K562 (cell line): Measurements from ENCODE around the gene POLR3GL. TPM values are rescaled to one million over a fixed set of nuclear protein-coding genes. Genes with fewer than 3 reads are reported as not detected.

Experiments used
- ATAC-seq: fragments of 200-7000 bp; cut with Tn5 transposase; 3 replicates; pipeline ENCODE4 v1.9.1; 2020; ENCODE audit warnings: moderate library complexity
- BruUV-seq: library from RNA; stranded (reverse); fragments of 400-500 nt; replicated peaks from 2 replicates; lab custom pipeline; 2021; lab: Mats Ljungman, UMichigan
- CTCF ChIA-PET: fragments of 300-600 bp; formaldehyde crosslinking; extraction: SDS; loops from one replicate; lab custom pipeline; 2021; ENCODE audit warnings: low intra/inter-chr PET ratio; lab: Yijun Ruan, JAX
- POLR2A ChIA-PET: fragments of 300-600, 350-650 bp; sonication (Branson Sonifier 250); formaldehyde crosslinking; extraction: SDS; loops from one replicate; lab custom pipeline; 2021; ENCODE audit warnings: antibody characterized with exemption, inconsistent platforms; lab: Yijun Ruan, JAX
- DNase-seq, 4 experiments: peaks; one replicate each; pipeline versions ENCODE4 v3.0.0 to v3.0.0-alpha.2; 2011 to 2018; ENCODE audit warnings: low spot score in 3 of 4, mixed read lengths in 3 of 4; ENCODE audit errors: extremely low read depth in 1 of 4
- FAIRE-seq: peaks from 2 replicates; lab custom pipeline; 2011; peaks lifted over from hg19 to GRCh38; lab: Jason Lieb, UNC
- H2AFZ ChIP-seq: 2 replicates; pipeline ENCODE4 v1.6.0; 2011; ENCODE audit warnings: low read depth, low read length, control low read depth, inconsistent platforms
- H3K27ac ChIP-seq: fragments of 200-600 bp; 3 replicates; pipeline ENCODE4 v1.8.0; 2011; ENCODE audit warnings: low read depth, mild to moderate bottlenecking, control low read depth, inconsistent platforms, low read length, moderate library complexity, mixed read lengths; ENCODE audit errors: extremely low read depth
- H3K27me3 ChIP-seq, 2 experiments: fragments of 300-600 bp in 1 of 2; 2 replicates in 1 of 2; 3 replicates in 1 of 2; pipeline versions ENCODE4 v1.6.0 to v1.8.0; 2011; ENCODE audit warnings: inconsistent platforms in 2 of 2, low read length in 2 of 2, mild to moderate bottlenecking in 1 of 2, mixed read lengths in 1 of 2, moderate library complexity in 1 of 2; ENCODE audit not compliant: control insufficient read depth in 2 of 2, insufficient read depth in 2 of 2
- H3K36me3 ChIP-seq: fragments of 300-600 bp; 3 replicates; pipeline ENCODE4 v1.8.0; 2011; ENCODE audit warnings: mild to moderate bottlenecking, low read length, inconsistent platforms; ENCODE audit not compliant: control insufficient read depth, insufficient read depth
- H3K4me1 ChIP-seq, 2 experiments: fragments of 200-600 bp in 1 of 2; replicated peaks in 1 of 2; 2 replicates in 1 of 2; 3 replicates in 1 of 2; pipeline versions ENCODE4 v1.5.1 to v1.8.0; 2011; ENCODE audit warnings: inconsistent platforms in 2 of 2, low read length in 2 of 2, mild to moderate bottlenecking in 1 of 2, mixed read lengths in 1 of 2, moderate library complexity in 1 of 2; ENCODE audit not compliant: control insufficient read depth in 2 of 2, insufficient read depth in 2 of 2
- H3K4me2 ChIP-seq: 2 replicates; pipeline ENCODE4 v1.6.1; 2011; ENCODE audit warnings: low read length, control low read depth, inconsistent platforms, mixed read lengths; ENCODE audit not compliant: insufficient read depth
- H3K4me3 ChIP-seq: fragments of 200-600 bp; sonication (generic), shearing (Covaris generic); 2 replicates; pipeline ENCODE4 v1.5.1; 2016; ENCODE audit warnings: control low read depth, inconsistent platforms
- H3K79me2 ChIP-seq: fragments of 200-600 bp; 3 replicates; pipeline ENCODE4 v1.8.0; 2011; ENCODE audit warnings: low read length, inconsistent platforms; ENCODE audit not compliant: control insufficient read depth, insufficient read depth
- H3K9ac ChIP-seq, 2 experiments: 2 replicates each; pipeline versions ENCODE4 v1.6.0 to v1.6.1; 2011; ENCODE audit warnings: low read depth in 2 of 2, low read length in 2 of 2, control low read depth in 1 of 2, inconsistent platforms in 1 of 2, mild to moderate bottlenecking in 1 of 2, mixed read lengths in 1 of 2; ENCODE audit not compliant: insufficient read depth in 1 of 2
- H3K9me1 ChIP-seq: one replicate; pipeline ENCODE4 v1.6.0; 2011; ENCODE audit warnings: inconsistent platforms, mild to moderate bottlenecking, low read length, moderate library complexity; ENCODE audit not compliant: control insufficient read depth, insufficient read depth
- H3K9me3 ChIP-seq: replicated peaks from 2 replicates; pipeline ENCODE4 v1.5.1; 2011; ENCODE audit warnings: low read depth, low read length, inconsistent platforms; ENCODE audit not compliant: control insufficient read depth, insufficient read depth
- H4K20me1 ChIP-seq: replicated peaks from 2 replicates; pipeline ENCODE4 v1.6.1; 2011; ENCODE audit warnings: low read length, inconsistent platforms, mixed read lengths; ENCODE audit not compliant: control insufficient read depth, insufficient read depth
- ARNT ChIP-seq, 2 experiments: fragments of 450-650 bp; IDR thresholded peaks; 2 replicates each; pipeline ENCODE4 v1.6.1; 2016; ENCODE audit warnings: mild to moderate bottlenecking in 1 of 2
- CCNT2 ChIP-seq: IDR thresholded peaks from 2 replicates; pipeline ENCODE4 v1.6.1; 2011; ENCODE audit warnings: borderline replicate concordance, low read depth, mild to moderate bottlenecking, moderate library complexity, mixed read lengths, low read length; ENCODE audit not compliant: insufficient read length; ENCODE audit errors: extremely low read depth
- ELF4 ChIP-seq: fragments of 450-650 bp; formaldehyde crosslinking; IDR thresholded peaks from 2 replicates; pipeline ENCODE4 v1.4.0; 2022; ENCODE audit warnings: missing genetic modification characterization
- ETV5 ChIP-seq: sonication (generic); formaldehyde crosslinking; IDR thresholded peaks from 2 replicates; pipeline ENCODE4 v1.4.0; 2020; ENCODE audit warnings: low read depth, mild to moderate bottlenecking, missing genetic modification reagents
- EWSR1 ChIP-seq: fragments of 450-650 bp; IDR thresholded peaks from 2 replicates; pipeline ENCODE4 v1.6.1; 2018; ENCODE audit warnings: borderline replicate concordance, mild to moderate bottlenecking, low read depth, moderate library complexity; ENCODE audit not compliant: partially characterized antibody
- ILF3 ChIP-seq: fragments of 450-650 bp; IDR thresholded peaks from 2 replicates; pipeline ENCODE4 v1.6.1; 2018; ENCODE audit warnings: antibody characterized with exemption, mild to moderate bottlenecking, moderate library complexity, borderline replicate concordance
- MTA3 ChIP-seq: fragments of 450-650 bp; formaldehyde crosslinking; IDR thresholded peaks from 2 replicates; pipeline ENCODE4 v1.6.1; 2017; ENCODE audit warnings: mild to moderate bottlenecking, borderline replicate concordance
- MXI1 ChIP-seq: IDR thresholded peaks from 2 replicates; pipeline ENCODE4 v1.6.1; 2011; ENCODE audit warnings: low read depth, mild to moderate bottlenecking, improper control_type of control experiment, low read length
- MYNN ChIP-seq, 2 experiments: sonication (generic); formaldehyde crosslinking in 1 of 2; IDR thresholded peaks; 2 replicates each; pipeline versions ENCODE4 v1.5.0 to v1.6.1; 2016 to 2020; ENCODE audit warnings: antibody characterized with exemption in 1 of 2, missing genetic modification reagents in 1 of 2
- NR1H2 ChIP-seq: sonication (generic); formaldehyde crosslinking; IDR thresholded peaks from 2 replicates; pipeline ENCODE4 v1.4.0; 2020; ENCODE audit warnings: mild to moderate bottlenecking, missing genetic modification reagents
- whole genome bisulfite sequencing: fragments of 100-300 bp; shearing (Covaris generic); methylation state at CpG from one replicate; pipeline ENCODE4 v1.1.6; 2016; ENCODE audit warnings: low coverage, mixed read lengths; ENCODE audit not compliant: insufficient coverage; ENCODE audit errors: missing lambda C conversion rate; 5-methylcytosine and 5-hydroxymethylcytosine counted together
- in situ Hi-C: fragments of 300-500 bp; cut with MboI; formaldehyde crosslinking; loops from 4 replicates; pipeline ENCODE4 v1.15.0; 2018; ENCODE audit warnings: inconsistent platforms, mixed read lengths
- intact Hi-C: fragments of 100-400 bp; cut with micrococcal nuclease; formaldehyde crosslinking; loops from 2 replicates; pipeline ENCODE4 v1.14.2; 2022
- polyA plus RNA-seq, 8 experiments: library from polyadenylated mRNA; depleted of rRNA in 4 of 8; stranded (reverse) in 5 of 8; unstranded in 3 of 8; fragments of >200 nt; fragmentation: Nextera tagmentation in 2 of 8; fragmentation: Illumina TruSeq in 1 of 8; extraction: Ambion mirVana in 2 of 8; extraction: Trizol in 1 of 8; gene quantifications; 2 replicates each; pipeline versions ENCODE4 v1.2.1 to v1.2.3, GENCODE V29; 2011 to 2014; ENCODE audit warnings: inconsistent platforms in 1 of 8, missing spikeins in 1 of 8
- total RNA-seq, 7 experiments: library from RNA; depleted of rRNA in 6 of 7; stranded (reverse); fragments of >200 nt in 6 of 7; fragmentation: Illumina TruSeq in 2 of 7; extraction: Trizol in 2 of 7; gene quantifications; 2 replicates each; pipeline versions ENCODE4 v1.2.1 to v1.2.3, GENCODE V29; 2011 to 2021; ENCODE audit warnings: low replicate concordance in 1 of 7
- TF ChIP-seq, protein P1 (sequence below): sonication (generic); formaldehyde crosslinking; IDR thresholded peaks from 2 replicates; pipeline ENCODE4 v1.8.0; 2022; ENCODE audit warnings: mild to moderate bottlenecking, missing genetic modification reagents, borderline replicate concordance
- TF ChIP-seq, protein P2 (sequence below), 2 experiments: fragments of 450-650 bp in 1 of 2; IDR thresholded peaks; 2 replicates each; pipeline ENCODE4 v1.6.1; 2011 to 2017; ENCODE audit warnings: low read depth in 2 of 2, antibody characterized with exemption in 1 of 2, borderline replicate concordance in 1 of 2, low read length in 1 of 2, mild to moderate bottlenecking in 1 of 2, mixed read lengths in 1 of 2; ENCODE audit not compliant: control insufficient read depth in 1 of 2
- TF ChIP-seq, protein P3 (sequence below): fragments of 450-650 bp; formaldehyde crosslinking; conservative IDR thresholded peaks from 2 replicates; pipeline ENCODE4 v1.4.0; 2022; ENCODE audit warnings: mild to moderate bottlenecking, missing genetic modification characterization

Gene POLR3GL
- total and polyA plus RNA-seq, 9 of the 15 experiments (the other 6 are each of a cell fraction or from before 2014, with no cell fraction given) = 14.6 to 48.4 (median 38.2) TPM

DNA sequence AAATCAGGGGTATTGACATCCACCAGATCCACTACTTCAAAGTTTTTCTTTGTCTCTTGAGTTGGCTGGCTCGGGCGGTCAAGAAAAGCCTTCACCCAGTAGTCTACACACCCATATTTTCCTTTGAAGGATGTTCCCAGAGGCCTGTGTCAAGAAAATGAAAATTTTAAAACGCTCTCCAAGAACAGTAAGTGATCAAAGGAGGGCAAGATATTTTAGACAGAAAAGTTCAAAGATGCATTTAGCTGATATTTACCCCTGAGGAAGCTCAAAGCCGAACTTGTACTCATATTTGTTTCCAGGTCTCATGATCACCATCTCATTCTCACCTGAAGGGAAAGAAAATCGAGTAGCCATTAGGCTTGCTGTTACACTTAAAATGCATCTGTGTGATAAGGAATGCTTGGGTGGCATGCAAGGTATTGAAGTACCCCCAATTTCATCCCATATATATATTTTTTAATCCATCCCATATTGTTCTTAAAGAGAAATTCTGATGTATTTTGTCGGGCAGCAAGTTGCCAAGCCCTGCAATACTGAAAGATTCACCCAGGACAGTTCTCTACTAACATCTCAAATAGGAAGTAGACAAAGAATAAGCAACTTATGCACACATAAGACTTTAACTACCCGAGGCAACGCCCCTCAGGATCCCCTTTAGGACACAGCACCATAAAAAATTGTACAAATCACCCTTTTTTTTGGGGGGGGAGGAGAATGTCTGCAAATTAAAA is 30.8 kb downstream of the POLR3GL start:
- WGBS = 0% methylated on average over 8 of the region's 8 CpGs
- CTCF ChIA-PET = no interaction called here
- peaks cover 3% of the 10 kb centered on the region for H3K9me1 ChIP-seq
- TSS peak; percentile 42 for BruUV-seq
- no peaks in the 10 kb centered on the region for H3K9me3 ChIP-seq
- H3K4me3 ChIP-seq = peak overlapping the region; percentile 85
- H2AFZ ChIP-seq = no peak overlapping the region
- DNase-seq (peak in 2 of 4 experiments; percentile 38 to 41), FAIRE-seq (no peak), ATAC-seq (no peak)
- H3K4me2 ChIP-seq = peak overlapping the region; percentile 97
- H3K27ac ChIP-seq = peak overlapping the region; percentile 99
- intact Hi-C loops = no loop called here
- H3K79me2 ChIP-seq = peaks cover 71% of the 10 kb centered on the region
- H3K4me1 ChIP-seq = peaks cover 14 to 31% of the 10 kb centered on the region in 2 experiments; a peak in 3 of 5 replicates
- peaks cover 44% of the 10 kb centered on the region for H4K20me1 ChIP-seq
- POLR2A ChIA-PET = interaction anchor here (1.0 to 14.0 kb wide), 6 partner anchors 11 to 68 kb away, joined by 4 to 320 read pairs (median 8); partner anchors contain the start of gene RBM8A
- peak overlapping the region; percentile 94 to 100 for H3K9ac ChIP-seq
- H3K27me3 ChIP-seq = no peaks in the 10 kb centered on the region
- peaks cover 44% of the 10 kb centered on the region for H3K36me3 ChIP-seq
- in situ Hi-C loops = no loop called here
- no peak for TF ChIP-seq MYNN (IDR thresholded peaks at IDR 0.05)
- no peak for TF ChIP-seq MYNN (CRISPR knock-in tag; IDR thresholded peaks at IDR 0.05)
- 0 out of 2 replicates have a peak, but pooled peaks have one; percentile 64 for TF ChIP-seq ELF4 (CRISPR knock-in tag)
- TF ChIP-seq, protein P1, sequence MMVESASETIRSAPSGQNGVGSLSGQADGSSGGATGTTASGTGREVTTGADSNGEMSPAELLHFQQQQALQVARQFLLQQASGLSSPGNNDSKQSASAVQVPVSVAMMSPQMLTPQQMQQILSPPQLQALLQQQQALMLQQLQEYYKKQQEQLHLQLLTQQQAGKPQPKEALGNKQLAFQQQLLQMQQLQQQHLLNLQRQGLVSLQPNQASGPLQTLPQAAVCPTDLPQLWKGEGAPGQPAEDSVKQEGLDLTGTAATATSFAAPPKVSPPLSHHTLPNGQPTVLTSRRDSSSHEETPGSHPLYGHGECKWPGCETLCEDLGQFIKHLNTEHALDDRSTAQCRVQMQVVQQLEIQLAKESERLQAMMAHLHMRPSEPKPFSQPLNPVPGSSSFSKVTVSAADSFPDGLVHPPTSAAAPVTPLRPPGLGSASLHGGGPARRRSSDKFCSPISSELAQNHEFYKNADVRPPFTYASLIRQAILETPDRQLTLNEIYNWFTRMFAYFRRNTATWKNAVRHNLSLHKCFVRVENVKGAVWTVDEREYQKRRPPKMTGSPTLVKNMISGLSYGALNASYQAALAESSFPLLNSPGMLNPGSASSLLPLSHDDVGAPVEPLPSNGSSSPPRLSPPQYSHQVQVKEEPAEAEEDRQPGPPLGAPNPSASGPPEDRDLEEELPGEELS (CRISPR knock-in tag) = 0 out of 2 replicates have a peak, but pooled peaks have one; percentile 26
- peak; percentile 61 for TF ChIP-seq EWSR1
- 0 out of 2 replicates have a peak, but pooled peaks have one; percentile 15 for TF ChIP-seq MTA3
- TF ChIP-seq ILF3 = peak; percentile 81; the same call in 1 of the 2 replicates
- no peak for TF ChIP-seq ARNT (IDR thresholded peaks at IDR 0.05)
- peak; percentile 41 for TF ChIP-seq CCNT2
- TF ChIP-seq, protein P2, sequence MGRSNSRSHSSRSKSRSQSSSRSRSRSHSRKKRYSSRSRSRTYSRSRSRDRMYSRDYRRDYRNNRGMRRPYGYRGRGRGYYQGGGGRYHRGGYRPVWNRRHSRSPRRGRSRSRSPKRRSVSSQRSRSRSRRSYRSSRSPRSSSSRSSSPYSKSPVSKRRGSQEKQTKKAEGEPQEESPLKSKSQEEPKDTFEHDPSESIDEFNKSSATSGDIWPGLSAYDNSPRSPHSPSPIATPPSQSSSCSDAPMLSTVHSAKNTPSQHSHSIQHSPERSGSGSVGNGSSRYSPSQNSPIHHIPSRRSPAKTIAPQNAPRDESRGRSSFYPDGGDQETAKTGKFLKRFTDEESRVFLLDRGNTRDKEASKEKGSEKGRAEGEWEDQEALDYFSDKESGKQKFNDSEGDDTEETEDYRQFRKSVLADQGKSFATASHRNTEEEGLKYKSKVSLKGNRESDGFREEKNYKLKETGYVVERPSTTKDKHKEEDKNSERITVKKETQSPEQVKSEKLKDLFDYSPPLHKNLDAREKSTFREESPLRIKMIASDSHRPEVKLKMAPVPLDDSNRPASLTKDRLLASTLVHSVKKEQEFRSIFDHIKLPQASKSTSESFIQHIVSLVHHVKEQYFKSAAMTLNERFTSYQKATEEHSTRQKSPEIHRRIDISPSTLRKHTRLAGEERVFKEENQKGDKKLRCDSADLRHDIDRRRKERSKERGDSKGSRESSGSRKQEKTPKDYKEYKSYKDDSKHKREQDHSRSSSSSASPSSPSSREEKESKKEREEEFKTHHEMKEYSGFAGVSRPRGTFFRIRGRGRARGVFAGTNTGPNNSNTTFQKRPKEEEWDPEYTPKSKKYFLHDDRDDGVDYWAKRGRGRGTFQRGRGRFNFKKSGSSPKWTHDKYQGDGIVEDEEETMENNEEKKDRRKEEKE (IDR thresholded peaks at IDR 0.05; ENCODE audit: borderline replicate concordance in 1 of 2, control insufficient read depth in 1 of 2, low read depth in 2 of 2, low read length in 1 of 2) = 0 out of 4 replicates have a peak, but pooled peaks of 1 of the 2 experiments have one; percentile 24
- TF ChIP-seq, protein P3, sequence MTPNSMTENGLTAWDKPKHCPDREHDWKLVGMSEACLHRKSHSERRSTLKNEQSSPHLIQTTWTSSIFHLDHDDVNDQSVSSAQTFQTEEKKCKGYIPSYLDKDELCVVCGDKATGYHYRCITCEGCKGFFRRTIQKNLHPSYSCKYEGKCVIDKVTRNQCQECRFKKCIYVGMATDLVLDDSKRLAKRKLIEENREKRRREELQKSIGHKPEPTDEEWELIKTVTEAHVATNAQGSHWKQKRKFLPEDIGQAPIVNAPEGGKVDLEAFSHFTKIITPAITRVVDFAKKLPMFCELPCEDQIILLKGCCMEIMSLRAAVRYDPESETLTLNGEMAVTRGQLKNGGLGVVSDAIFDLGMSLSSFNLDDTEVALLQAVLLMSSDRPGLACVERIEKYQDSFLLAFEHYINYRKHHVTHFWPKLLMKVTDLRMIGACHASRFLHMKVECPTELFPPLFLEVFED = peak; percentile 71; the same call in 1 of the 2 replicates
- 0 out of 2 replicates have a peak, but pooled peaks have one; percentile 3 for TF ChIP-seq NR1H2 (CRISPR knock-in tag)
- TF ChIP-seq ETV5 (CRISPR knock-in tag) = no peak
- TF ChIP-seq MXI1 = no peak
